ENCODE measurements around the gene FAM161B. TPM values are rescaled to one million over a fixed set of nuclear protein-coding genes. Genes with fewer than 3 reads are reported as not detected.
"Not testable (repeated sequence)": the region's sequence is repeated elsewhere in the genome, so short reads cannot be mapped to it uniquely, and the experiment has no call there.

Gene FAM161B
- total RNA-seq, 1 experiment from 2014 or later: 1.6 TPM

DNA sequence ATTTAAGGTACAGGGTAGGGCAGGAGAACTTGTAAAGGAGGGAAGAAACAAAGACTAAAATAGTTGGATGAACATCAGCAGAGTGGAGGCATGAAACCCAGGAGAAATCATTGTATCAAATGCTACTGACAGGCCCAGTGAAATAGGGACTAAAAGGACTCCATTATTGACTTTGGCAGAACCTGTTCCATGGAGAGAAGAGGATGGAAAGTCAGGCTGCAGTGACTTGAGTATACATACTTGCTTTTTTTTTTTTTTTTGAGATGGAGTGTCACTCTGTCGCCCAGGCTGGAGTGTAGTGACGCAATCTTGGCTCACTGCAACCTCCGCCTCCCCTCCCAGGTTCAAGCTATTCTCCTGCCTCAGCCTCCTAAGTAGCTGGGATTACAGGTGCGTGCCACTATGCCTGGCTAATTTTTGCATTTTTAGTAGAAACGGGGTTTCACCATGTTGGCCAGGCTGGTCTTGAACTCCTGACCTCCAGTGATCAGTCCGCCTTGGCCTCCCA is 55.7 kb downstream of the FAM161B start:
- not testable (repeated sequence) for DNase-seq, H3K4me3 ChIP-seq, H3K27me3 ChIP-seq, H3K9me3 ChIP-seq
- H3K36me3 ChIP-seq: peaks cover 62% of the 10 kb centered on the region

DNA sequence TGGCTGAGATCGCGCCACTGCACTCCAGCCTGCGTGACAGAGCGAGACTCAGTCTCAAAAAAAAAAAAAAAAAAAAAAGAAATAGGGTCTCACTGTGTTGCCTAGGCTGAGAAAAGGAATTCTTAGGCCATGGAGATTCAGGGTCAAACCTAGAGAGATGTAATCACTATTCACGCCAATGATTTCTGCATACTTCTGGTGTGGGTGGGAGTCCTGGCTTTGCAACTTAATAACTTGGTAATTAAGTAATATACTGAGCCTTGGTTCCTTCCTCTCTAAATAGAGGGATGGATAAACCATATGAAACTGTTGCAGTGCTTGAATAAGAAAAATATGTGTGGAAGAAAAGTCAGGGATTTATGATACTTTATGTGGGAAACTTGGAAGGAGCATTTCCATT is 60.5 kb downstream of the FAM161B start:
- no peaks in the 10 kb centered on the region for H3K9me3 ChIP-seq
- DNase-seq: no peak
- H3K4me3 ChIP-seq: no peak overlapping the region

DNA sequence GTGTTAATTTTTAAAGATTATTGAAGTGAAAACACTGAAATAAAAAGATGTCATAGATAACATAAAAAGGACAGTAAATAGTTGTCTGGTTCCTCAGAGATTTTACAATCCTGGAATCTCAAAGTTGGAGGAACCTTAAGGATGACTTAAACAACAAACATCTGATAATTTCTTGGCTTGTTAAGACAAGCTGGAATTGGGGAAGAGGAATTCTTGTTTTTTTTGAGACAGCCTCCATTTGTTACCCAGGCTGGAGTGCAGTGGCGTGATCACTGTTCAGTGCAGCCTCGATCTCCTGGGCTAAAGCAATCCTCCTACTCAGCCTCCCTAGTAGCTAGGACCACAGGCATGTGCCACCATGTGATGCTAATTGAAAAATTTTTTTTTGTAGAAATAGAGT is 60.9 kb downstream of the FAM161B start:
- no peak overlapping the region for H3K4me3 ChIP-seq
- H3K9me3 ChIP-seq: no peaks in the 10 kb centered on the region
- peaks cover 19% of the 10 kb centered on the region for H3K36me3 ChIP-seq
- no peak for DNase-seq
- H3K27me3 ChIP-seq: no peaks in the 10 kb centered on the region

More for the DNA sequence above, 60.5 kb downstream of the FAM161B start:
- Histone ChIP-seq H3K27me3 (no peaks in the 10 kb centered on the region), H3K36me3 (peaks cover 21% of the 10 kb centered on the region)

DNA sequence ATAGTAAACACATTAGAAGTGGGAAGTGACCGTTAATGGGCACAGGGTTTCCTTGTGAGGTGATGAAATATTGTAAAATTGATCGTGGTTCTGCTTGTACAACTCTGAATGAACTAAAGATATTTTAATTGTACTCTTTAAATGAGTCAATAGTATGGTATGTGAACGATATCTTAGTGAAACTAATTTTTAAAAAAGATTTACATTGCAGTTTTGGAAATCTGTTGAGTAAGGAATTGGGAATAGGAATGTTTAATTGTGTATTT is 61.5 kb downstream of the FAM161B start:
- no peak for DNase-seq
- no peaks in the 10 kb centered on the region for H3K9me3 ChIP-seq
- H3K4me3 ChIP-seq: peak overlapping the region; percentile 66
- no peaks in the 10 kb centered on the region for H3K27me3 ChIP-seq
- peaks cover 13% of the 10 kb centered on the region for H3K36me3 ChIP-seq

DNA sequence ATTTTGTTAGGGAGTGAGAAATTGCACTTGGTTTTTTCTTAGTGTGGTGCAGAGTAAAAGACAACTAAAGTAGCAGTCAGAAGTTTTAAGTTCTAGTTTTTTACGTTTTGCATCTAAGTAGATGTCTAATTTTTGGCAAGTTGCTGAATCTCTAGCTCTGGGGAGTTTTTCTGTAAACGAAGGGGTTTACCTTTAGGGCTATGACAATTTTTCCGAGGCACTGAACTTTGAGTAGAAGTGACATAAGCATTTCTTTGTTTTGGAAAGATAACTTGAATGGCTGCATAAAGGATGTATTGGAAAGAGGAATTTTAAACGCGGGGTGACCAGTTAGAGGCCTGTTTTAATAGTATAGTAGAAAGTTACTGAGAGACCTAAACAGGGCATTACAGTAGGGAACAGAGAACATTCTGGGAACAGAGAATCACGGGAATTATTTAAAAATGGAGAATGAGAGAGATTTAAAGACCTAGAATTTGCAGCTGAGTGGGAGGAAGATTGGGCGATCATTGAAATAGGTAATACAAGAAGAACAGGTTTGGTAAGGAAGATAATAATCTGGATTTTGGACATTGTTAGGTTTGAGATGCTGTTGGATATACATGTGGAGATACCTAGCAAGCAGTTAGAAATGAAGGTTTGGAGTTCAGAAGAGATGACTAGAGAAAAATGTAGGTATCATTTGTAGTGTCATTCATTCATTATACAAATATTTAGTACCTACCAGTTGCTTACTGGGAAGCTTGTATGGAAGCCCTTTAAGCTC is 62.0 kb downstream of the FAM161B start:
- no peaks in the 10 kb centered on the region for H3K27me3 ChIP-seq
- DNase-seq: no peak
- peak overlapping the region; percentile 66 for H3K4me3 ChIP-seq
- no peaks in the 10 kb centered on the region for H3K9me3 ChIP-seq
- peaks cover 8% of the 10 kb centered on the region for H3K36me3 ChIP-seq

DNA sequence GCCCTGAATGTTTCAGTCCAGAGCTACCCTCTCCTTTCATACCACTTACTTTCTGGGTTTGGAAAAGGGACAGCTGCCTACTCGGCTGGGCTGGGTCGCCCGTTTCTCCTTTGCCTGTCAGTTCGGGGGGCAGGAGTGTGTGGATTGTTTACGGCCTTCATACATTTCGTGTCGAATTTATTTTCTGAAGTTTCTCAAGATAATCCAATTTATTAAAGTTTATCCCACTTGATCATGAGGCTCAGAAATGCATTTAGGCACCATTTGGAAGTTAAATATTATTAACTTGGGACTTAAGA is 62.6 kb downstream of the FAM161B start:
- peaks cover 5% of the 10 kb centered on the region for H3K36me3 ChIP-seq
- no peak for DNase-seq
- H3K9me3 ChIP-seq: no peaks in the 10 kb centered on the region
- no peaks in the 10 kb centered on the region for H3K27me3 ChIP-seq
- H3K4me3 ChIP-seq: peak overlapping the region; percentile 66

DNA sequence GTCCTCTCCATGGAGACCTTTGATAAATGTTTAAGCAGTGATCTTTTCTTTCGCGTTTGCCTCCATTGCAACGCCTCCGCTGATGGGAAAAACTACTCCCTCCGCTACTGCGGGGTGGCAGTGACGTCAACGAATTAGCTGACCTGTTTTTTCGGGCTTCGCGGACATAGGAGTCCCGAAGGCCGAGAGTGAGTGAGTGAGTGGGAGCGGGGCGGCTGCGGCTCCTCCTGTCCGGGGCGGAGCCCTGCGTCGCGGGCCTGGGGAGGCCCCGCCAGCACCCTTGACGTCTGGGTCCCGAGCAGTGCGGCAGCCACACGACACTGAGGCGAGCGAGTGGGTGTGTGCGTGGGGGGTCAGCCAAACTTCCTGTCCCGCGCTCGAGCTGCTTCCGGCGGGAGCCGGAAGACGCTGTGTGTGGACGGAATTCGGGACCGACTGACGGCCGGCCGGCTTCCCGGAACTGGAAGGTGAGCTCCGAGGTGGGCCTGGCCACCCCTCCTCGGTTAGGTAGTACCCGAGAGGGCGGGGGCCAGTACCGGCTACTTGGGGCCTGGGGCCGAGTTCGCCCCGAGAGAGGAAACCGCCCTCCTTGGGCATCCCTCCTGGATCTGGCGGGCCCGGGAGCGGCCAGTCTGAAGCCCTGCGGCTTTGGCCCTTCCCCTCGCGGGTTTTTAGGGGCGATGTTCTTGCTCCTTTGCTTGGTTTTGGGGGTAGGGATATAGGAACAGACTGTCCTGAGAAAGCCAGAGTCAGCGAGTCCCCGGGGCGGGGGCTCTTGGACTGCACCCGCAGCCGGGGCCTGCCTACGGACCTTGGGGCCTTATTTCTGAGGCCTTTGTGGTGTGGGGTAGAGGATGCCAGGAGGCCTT is 63.2 kb downstream of the FAM161B start, which contains the start of gene ZNF410:
Gene ZNF410 (plus strand): TSS at position 411 of the 869 bp plus-strand sequence. CDS start 5,317 bp downstream, outside the sequence.
- Histone ChIP-seq H3K27me3 (no peaks in the 10 kb centered on the region), H3K9me3 (no peaks in the 10 kb centered on the region), H3K4me3 (peak within 1 kb of the TSS; percentile 66), H3K36me3 (peaks cover under 1% of the 10 kb centered on the region)
- peak; percentile 95 for DNase-seq

DNA sequence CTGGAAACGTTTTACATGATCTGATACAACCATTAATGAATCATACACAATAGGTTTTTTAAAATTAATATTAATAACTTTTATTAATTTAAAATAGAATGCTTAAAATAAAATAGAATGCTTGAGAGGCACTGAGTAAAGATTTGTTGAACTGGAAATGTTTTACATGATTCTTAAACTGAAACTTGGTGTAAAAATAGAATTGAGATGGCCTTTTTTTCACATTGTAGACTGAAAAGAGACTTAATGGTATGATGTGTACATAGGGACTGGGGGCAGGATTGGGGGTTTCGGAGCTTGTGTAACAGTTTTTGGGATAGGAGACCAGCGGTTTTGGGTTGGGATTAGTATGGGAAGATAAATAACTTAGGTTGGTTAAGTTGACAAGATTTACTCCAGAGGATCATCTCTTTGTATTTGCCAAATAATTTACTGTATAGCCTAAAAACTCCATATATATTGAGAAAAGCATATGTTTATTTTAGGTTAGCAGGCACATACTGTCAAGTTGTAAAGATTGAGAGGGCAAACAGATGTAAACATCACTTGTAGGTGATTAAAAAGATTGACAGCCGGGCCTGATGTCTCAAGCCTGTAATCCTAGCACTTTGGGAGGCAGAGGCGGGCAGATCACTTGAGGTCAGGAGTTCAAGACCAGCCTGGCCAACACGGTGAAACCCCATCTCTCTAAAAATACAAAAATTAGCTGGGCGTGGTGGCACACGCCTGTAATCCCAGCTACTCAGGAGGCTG is 65.3 kb downstream of the FAM161B start:
- DNase-seq: no peak
- Histone ChIP-seq H3K27me3 (no peaks in the 10 kb centered on the region), H3K9me3 (no peaks in the 10 kb centered on the region), H3K36me3 (no peaks in the 10 kb centered on the region; the same call in 1 of the 2 replicates), H3K4me3 (no peak overlapping the region)

Other genes with a start within 250 kb of the FAM161B start
- gene PNMA1, start 235.7 kb downstream of the FAM161B start, total RNA-seq (2014; rRNA removed; shearing (Covaris generic); ENCODE audit: low replicate concordance): 22.1 and 38.5 TPM in 2 replicates
- gene PTGR2, start 98.3 kb downstream of the FAM161B start, total RNA-seq (2014; rRNA removed; shearing (Covaris generic); ENCODE audit: low replicate concordance): 4.8 and 6.2 TPM in 2 replicates
- gene ZNF410, start 63.2 kb downstream of the FAM161B start, total RNA-seq (2014; rRNA removed; shearing (Covaris generic); ENCODE audit: low replicate concordance): 50.9 and 68.0 TPM in 2 replicates
- gene COQ6, start 208 bp upstream of the FAM161B start, total RNA-seq (2014; rRNA removed; shearing (Covaris generic); ENCODE audit: low replicate concordance): 63.1 and 68.3 TPM in 2 replicates
- gene ENTPD5, start 69.2 kb upstream of the FAM161B start, total RNA-seq (2014; rRNA removed; shearing (Covaris generic); ENCODE audit: low replicate concordance): 1.2 and 4.5 TPM in 2 replicates
- 0.92 and 5.5 TPM in 2 replicates for gene BBOF1, start 69.3 kb upstream of the FAM161B start, total RNA-seq (2014; rRNA removed; shearing (Covaris generic); ENCODE audit: low replicate concordance)
- gene ALDH6A1, start 134.4 kb upstream of the FAM161B start, total RNA-seq (2014; rRNA removed; shearing (Covaris generic); ENCODE audit: low replicate concordance): 6.6 and 24.9 TPM in 2 replicates
- gene LIN52, start 134.9 kb upstream of the FAM161B start, total RNA-seq (2014; rRNA removed; shearing (Covaris generic); ENCODE audit: low replicate concordance): 6.9 and 9.8 TPM in 2 replicates

All from MG63 (cell line).